Measurements from ENCODE around the gene TREML4.

The TREML4 gene

GRCh38 chr6:41255110-41255509 is 27.0 kb downstream of the TREML4 start:
- DNase-seq (ENCODE audit: low spot score) = no peak

- DNase-seq (ENCODE audit: low spot score) = no peak
Observed at GRCh38 chr6:41255638-41256246, 27.6 kb downstream of the TREML4 start.

GRCh38 chr6:41256383-41256782 is 28.2 kb downstream of the TREML4 start:
- no peak for DNase-seq (ENCODE audit: low spot score)

- DNase-seq (ENCODE audit: low spot score) = no peak
Observed at GRCh38 chr6:41257369-41258195, 29.4 kb downstream of the TREML4 start.

GRCh38 chr6:41258196-41258493 is 30.0 kb downstream of the TREML4 start:
- DNase-seq (ENCODE audit: low spot score) = no peak

GRCh38 chr6:41262401-41262800 is 34.3 kb downstream of the TREML4 start:
- no peak for DNase-seq (ENCODE audit: low spot score)

GRCh38 chr6:41263267-41263666 is 35.1 kb downstream of the TREML4 start:
- no peak for DNase-seq (ENCODE audit: low spot score)

- DNase-seq (ENCODE audit: low spot score) = no peak
Observed at GRCh38 chr6:41266541-41266940, 38.4 kb downstream of the TREML4 start.

- DNase-seq (ENCODE audit: low spot score) = no peak
Observed at GRCh38 chr6:41268478-41268877, 40.3 kb downstream of the TREML4 start.

- DNase-seq (ENCODE audit: low spot score) = no peak
Observed at GRCh38 chr6:41269166-41269565, 41.0 kb downstream of the TREML4 start.

GRCh38 chr6:41269716-41270115 is 41.6 kb downstream of the TREML4 start:
- DNase-seq (ENCODE audit: low spot score) = no peak

- no peak for DNase-seq (ENCODE audit: low spot score)
Observed at GRCh38 chr6:41271901-41272395, 43.8 kb downstream of the TREML4 start.

GRCh38 chr6:41272591-41273240 is 44.6 kb downstream of the TREML4 start:
- DNase-seq (ENCODE audit: low spot score) = no peak

GRCh38 chr6:41273714-41274113 is 45.6 kb downstream of the TREML4 start:
- DNase-seq (ENCODE audit: low spot score) = no peak

- DNase-seq (ENCODE audit: low spot score) = no peak
Observed at GRCh38 chr6:41274256-41274655, 46.1 kb downstream of the TREML4 start.

GRCh38 chr6:41275489-41275888 is 47.3 kb downstream of the TREML4 start:
- DNase-seq (ENCODE audit: low spot score) = no peak

GRCh38 chr6:41277605-41278004 is 49.5 kb downstream of the TREML4 start:
- DNase-seq (ENCODE audit: low spot score) = no peak

GRCh38 chr6:41278699-41279405 is 50.7 kb downstream of the TREML4 start:
- DNase-seq (ENCODE audit: low spot score) = peak; percentile 87

GRCh38 chr6:41280381-41281057 is 52.4 kb downstream of the TREML4 start:
- no peak for DNase-seq (ENCODE audit: low spot score)

GRCh38 chr6:41283600-41283999 is 55.5 kb downstream of the TREML4 start:
- no peak for DNase-seq (ENCODE audit: low spot score)

- no peak for DNase-seq (ENCODE audit: low spot score)
Observed at GRCh38 chr6:41284726-41285125, 56.6 kb downstream of the TREML4 start.

Measured in hematopoietic multipotent progenitor cell treated with erythropoietin and hydrocortisone succinate and interleukin-3 and kit ligand, for 15 days (in vitro differentiated cells).